CD4-positive, alpha-beta T cell treated with Interleukin-15 for 1 hour (primary cell): ENCODE data around the gene ATP1A1.

ENCODE experiments used
- DNase-seq: peaks from one replicate; pipeline ENCODE4 v3.0.0-alpha.2; 2020

The ATP1A1 gene

DNA sequence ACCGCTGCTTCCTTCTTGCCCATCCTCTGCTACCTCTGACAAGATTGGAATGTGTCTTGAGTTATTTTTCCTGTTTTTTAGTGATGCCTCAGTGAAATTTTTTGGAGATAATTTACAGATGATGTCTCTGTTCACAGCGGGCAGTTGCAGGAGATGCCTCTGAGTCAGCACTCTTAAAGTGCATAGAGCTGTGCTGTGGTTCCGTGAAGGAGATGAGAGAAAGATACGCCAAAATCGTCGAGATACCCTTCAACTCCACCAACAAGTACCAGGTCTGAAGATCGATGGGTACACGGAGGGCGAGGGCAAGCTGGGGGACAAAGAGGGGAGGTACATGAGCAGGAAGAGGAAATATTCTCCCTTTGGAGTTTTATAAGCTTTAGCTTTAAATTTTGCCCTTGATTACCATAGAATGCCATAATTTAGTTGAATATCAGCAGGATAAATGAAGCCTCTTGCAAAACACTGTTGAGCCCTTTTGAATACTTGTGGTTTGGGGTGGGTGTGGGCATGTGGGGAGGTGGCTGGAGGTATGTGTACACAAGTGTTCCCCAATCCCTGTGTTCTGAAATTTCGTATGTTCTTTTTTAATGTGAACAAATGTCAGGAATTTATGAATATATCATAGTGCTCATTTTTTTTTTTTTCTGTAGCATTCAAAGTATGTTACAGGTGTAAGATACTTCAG is 19.8 kb downstream of the ATP1A1 start:
- no peak for DNase-seq

DNA sequence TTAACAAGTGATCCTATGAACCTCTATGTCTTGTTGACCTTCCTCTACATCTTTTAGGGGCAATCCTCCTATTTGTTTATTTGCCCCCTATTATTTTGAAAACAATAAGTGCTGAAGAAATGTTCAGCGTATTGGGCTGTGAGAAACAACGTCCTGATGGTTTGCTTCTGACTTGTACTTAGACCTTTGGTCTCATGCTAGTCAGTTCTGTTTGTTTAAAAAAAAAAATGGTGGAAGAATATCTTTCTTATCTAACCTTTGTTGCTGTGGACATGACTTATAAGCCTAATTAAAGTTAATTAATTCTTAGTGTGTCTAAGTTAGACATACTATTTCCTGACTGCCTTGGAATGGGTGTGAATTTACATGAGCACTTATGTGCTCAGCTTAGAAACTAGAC is 20.7 kb downstream of the ATP1A1 start:
- DNase-seq = no peak

DNA sequence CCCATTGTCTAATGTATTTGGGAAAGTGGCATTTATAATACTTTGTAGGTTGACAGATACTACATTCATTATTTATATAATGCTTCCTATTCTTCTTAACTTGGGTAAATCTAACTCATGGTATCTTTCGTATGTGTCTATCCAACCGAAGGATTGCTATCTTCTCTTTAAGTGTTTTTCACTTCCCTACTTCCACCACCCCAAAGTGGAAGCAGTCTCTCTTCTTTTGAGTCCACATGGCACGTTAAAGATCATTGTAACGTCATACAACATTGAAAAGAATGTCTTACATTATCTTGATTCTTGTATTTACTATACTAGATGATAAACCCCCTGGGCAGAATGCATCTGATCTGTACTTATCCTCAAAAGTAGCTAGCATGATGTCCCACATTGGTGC is 21.2 kb downstream of the ATP1A1 start:
- no peak for DNase-seq

DNA sequence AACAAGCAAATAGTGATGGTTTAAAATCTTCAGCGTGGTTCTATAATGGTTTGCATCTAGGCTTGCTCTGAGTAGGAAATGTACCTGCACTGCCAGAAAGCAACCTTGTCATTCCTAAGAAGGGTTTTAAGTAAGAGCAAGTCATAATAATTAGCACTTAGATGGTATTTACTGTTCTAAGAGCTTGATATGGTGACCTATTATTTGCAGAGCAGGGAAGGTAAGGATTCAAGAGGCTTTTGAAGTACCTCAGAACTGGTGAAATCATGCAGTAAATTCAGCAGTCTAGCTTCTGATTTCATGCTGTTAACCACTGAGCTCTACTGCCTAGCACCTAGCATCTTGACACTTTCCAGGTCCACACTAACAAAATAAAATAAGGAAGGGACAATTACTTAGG is 23.7 kb downstream of the ATP1A1 start:
- no peak for DNase-seq

DNA sequence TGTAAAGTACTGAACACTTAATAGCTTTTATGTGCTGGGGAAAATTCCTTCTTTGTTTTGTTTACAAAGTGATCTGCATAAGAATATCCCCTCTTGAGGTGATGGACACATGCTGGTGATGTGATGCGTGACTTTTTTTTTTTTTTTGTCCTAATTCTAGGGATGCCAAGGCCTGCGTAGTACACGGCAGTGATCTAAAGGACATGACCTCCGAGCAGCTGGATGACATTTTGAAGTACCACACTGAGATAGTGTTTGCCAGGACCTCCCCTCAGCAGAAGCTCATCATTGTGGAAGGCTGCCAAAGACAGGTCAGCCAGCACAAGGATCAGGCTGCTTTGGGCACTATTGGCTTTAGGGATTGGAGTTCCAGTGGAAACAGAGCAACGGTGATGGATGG is 24.7 kb downstream of the ATP1A1 start:
- DNase-seq = no peak

DNA sequence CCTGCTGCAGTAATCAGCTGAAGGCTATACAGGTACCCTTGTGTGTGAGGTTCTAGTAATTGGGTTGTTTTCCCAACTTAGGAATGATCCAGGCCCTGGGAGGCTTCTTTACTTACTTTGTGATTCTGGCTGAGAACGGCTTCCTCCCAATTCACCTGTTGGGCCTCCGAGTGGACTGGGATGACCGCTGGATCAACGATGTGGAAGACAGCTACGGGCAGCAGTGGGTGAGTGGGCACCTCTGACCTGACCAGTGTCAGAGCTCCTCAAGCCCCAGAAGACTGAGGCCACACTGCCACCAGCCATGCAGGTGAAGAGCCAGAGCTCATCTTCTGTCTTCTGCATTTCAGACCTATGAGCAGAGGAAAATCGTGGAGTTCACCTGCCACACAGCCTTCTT is 27.7 kb downstream of the ATP1A1 start:
- no peak for DNase-seq

DNA sequence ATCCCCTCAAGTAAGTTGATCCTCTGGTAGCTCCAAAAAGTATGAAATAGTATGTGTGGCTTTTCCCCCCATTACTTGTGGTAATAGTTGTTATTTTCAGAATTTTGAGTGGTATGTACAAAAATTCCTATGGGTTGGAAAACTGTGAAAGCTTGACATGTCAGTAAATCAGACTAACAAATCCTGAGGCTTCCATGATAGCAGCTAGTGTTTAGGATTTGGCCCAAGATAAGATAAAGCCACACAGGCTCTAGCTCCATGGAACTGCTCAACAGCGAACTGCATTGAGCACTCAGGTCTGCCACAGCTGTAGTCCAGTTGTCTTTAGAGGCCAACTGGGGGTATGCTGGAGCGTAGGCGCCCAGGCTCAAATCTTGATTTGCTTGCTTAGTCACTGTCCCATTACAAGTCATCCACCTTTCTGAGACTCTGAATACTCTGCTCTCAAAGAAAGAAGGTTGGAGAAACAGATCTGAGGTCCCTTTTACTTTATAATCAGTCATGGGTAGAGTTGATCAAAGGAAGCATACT is 28.7 kb downstream of the ATP1A1 start:
- no peak for DNase-seq

DNA sequence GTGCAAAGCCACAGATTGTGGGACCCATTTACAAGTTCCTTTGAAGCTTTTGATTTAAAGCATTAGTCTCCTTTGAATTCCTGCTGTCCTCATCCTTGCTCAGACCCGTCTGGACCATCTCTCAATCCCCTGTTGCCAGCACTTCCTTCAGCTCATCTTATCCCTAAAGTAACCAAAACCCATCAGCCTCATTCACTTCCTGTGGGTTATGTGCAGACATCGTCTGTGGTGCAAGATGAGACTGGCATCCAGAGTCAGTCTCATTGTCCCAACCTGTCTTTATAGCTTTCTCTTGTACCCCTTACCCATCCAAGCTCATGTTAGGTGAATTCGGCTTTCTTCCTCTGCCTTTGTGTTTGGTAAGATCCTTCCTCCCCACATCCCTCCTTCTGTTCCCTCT is 29.3 kb downstream of the ATP1A1 start:
- no peak for DNase-seq

DNA sequence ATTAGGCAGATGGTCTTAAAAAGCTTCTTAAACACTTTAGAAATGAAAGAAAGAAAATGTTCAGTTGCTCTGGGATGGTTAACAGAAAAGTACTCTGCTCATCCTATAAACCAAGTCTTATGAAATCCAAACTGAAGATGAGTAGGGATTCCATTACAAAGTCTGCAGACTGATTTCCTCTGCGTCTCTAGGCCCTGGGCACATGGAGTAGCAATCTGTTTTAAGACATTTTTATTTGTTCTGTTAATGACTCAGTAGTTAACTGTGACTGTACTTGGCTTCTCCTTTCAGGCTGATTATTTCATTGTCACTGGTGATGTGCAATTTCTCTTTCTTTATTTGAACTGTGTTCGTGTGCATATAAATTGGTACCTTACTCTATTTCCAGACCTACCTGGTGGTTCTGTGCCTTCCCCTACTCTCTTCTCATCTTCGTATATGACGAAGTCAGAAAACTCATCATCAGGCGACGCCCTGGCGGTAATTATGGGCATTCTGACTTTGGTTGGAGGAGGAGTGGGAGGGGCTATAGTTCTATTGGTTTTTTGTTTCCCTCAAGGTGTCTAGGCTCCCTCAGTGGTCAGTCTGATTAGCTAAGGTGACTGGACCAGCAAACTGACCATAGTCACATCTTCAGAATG is 30.6 kb downstream of the ATP1A1 start:
- no peak for DNase-seq

DNA sequence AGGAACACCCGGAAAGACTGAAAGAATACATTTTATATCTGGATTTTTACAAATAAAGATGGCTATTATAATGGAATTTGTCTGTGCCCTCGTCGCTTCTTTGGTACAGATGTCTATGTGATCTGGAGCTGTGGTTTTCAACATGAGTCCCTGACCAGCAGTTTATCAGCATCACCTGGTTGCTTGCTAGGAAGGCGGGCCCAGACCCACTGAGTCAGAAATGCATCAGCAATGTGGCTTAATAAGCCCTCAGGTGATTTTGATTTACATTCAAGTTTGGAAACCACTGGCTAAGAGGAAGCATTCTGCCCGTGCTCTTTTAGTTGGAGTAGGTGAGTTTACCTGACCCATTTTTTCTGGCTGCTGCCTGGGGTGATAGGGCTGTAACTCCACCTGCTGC is 31.7 kb downstream of the ATP1A1 start:
- DNase-seq = no peak

DNA sequence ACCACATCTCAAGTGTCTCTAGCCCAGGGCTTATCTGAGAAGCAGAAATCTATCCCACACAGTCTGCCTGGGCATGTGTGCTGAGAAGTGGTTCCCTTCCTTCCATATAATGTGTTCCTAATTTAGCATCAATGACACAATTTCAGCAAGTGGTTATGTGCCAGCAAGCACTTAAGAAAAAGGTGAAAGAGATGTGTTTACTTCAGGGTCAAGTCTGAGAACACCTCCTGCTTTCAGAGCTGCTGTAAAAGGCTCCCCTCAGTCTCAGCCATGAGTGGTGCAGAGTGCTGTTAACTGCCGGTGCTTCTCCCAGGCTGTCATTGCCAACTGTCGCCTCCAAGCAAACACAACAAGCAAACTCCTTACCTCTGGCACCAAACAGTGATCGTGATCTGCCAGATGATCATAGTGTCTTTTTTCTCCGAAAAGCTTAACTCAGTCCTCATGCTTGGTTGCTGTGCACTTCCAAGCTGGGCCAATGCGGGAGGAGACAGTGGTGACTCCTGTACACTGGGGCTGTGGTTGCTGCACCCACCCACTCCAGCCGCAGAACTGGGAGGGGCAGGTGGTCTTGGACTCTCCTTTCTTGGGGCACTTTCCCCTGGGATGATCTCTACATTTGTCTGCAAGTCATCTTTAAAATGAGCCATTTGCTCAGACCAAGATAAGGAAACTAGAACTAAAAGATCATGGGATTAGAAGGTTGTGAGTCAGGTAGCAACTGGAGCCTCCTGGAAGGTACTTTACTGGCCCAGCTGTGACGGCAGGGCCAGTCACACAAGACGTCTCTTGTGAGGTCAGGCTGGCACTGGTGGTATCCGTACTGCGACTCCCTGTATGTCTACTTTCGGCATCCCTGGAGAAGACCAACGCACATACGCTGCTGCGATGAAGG is 32.4 kb downstream of the ATP1A1 start:
- no peak for DNase-seq

DNA sequence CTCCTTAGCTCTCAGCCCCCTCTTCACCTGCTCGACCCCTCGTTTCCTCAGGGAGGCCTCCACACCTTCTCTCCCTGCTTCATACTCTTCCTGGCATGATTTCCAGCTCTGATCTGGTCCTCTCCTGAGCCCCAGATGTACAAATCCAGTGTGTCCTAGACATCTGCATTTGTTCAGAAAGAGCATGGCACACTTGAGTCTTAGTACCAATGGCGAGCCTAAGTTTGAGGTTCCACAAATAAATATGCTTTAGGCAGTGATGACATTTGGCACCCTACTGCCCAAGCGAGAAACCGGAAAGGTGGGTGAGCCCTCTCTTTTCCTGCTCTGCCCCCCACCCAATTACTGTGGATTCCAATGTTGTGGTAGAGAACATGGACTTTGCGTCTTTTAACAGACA is 34.0 kb downstream of the ATP1A1 start:
- no peak for DNase-seq

DNA sequence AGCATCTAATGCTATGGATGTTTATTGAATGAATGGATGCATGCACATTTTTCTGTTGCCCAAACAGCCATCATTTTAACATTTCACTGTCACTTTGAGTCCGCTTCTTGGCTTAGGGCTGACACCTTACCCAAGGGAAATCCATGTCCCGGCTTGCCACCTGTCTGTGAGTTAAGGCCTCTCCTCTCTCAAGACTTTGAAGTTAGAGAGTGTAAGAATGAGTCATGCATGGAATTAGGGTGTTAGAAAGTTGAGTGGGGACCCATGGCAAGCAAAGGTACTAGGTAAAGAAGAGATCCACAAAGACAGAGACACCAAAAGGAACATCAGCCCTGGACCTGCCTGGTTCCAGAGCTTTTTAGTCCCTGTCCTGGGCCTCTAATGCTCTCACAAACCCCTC is 35.1 kb downstream of the ATP1A1 start:
- no peak for DNase-seq

DNA sequence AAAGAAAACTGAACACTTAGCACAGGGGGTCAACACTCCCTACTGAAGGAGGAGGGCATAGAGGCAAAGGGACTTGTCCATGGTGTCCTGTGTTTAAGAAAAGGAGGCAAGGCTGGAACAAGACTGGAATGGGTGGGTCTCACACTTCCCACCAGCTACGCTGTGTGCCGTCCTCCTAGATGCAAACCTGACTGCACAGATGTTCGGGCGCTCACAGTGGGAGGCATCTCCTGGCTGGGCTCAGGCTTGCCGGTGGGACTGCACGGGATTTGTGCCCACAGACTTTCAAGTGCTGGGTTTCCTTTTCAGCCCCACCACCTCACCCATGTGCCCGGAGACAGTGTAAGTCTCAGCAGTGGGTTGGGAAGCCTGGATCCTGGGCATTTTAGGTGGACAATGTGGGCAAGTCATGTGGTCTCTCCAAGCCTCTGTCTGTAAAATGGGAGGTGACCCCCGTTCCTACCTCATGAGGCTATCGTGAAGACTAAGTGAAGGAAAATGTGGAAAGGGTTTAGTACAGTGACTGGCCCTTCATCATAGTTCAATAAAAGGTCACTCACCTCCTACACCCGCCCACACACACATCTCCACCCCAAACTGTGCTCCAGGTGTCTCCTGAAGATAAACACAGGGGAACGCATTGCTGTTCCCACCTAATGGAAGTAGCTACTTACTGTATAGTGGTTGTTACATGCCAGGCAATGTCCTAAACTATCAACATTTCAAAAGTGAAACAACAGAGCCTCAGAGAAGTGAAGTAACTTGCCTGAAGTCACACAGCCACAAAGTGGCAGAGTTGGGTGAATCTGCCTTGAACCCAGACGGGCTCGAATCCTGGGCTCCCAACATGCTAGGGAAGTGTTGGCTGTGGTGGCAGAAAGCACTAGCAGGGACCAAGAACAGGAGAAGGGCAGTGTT is 36.0 kb downstream of the ATP1A1 start:
- DNase-seq = no peak

DNA sequence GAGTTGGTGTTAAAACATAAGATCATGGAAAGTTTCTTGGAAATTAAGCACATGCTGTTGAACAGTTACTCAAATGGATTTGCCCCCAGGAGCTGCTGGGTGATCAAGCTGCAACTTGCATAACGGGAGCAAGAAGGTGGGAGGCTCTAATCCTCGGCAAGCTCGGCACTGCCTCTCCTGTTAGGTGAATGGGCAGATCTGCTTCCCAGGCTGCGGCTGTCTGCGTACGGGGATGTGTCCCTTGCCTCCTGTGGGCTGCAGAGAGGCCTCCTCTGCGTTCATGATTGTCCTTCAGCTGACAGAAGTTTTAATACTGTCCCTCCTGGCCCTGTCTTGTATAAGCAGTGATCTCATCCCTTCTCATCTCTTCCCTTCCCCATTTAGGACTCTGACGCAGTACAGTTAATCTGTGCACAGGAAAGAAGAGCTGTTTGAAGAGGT is 36.7 kb downstream of the ATP1A1 start:
- no peak for DNase-seq

DNA sequence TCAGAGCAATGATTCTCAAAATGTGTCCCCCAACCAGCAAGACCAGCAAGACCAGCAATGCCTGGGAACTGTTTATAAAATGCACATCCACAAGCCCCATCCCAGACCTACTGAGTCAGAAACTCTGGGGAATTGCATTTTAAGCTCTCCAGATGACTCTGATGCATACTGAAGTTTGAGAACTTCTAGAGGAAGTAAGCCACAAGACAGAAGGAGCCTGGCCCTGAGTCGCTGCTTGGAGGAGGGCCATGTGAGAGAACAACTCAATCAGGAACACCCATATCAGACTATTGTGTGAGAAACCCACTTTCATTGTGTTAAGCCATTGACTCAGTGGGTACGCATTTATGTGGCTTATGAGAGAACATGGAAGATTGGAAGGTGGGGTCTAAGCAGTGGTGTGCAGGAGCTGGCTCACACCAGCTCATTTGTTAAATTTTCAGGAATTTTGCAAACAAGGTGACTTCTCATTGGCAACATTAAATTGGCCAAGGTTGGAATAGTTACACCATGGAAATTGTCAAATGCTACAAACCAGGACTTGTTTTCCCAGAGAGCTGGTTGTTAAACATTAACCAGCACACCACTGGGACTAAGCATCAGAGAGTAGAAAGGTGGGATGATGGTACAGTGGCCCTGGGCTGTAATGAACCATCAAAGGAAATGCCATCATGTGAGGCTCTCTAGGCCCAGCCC is 38.9 kb downstream of the ATP1A1 start:
- no peak for DNase-seq

DNA sequence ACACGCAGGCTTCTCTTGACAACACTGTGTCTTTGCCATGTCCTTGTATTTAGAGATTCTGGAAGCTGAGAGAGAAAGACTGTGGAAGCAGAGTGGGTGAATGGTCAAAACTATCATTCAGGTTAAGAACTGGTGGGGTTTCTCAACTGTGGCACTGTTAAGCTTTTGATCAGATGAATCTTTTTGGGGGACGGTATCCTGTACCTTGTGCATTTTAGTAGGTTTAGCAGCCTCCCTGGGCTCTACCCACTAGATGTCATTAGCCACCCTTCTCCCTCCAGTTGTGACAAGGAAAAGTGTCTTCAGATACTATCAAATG is 39.4 kb downstream of the ATP1A1 start:
- no peak for DNase-seq

DNA sequence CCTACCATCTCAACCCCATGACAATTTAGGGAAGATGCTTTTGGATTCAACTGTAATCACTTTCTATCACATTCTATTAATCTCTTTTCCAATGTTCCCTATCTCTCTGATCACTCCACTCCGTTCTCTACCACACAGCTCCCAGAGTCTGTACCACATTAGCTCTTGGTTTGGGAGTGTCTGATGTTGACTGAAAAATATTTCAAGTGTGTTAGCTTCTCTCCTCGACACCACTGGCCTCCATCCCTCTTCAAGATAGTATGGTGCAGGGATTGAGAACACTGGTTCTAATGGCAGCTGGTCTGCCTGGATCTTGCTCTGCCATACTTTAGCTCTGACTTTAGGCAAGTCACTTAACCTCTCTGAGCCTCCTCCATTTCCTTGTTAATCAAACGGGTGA is 39.9 kb downstream of the ATP1A1 start:
- DNase-seq = no peak

DNA sequence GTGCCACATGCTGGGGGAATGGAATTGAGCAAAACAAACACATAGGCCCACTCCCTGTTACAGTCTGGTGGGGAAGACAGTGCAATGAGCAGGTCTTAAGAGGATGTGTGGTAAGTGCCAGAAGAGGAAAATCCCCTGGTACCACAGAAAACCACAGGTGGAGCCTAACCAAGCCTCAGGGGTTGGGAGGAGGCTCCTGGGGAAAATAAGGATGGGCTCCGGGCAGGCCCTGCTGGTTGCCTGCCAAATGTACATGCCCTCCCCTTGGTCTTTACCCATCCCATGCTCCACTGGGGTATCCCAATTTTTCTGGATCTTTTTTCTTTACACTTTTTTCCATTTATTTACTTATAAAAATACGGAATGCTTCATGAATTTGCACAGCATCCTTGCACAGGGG is 40.4 kb downstream of the ATP1A1 start:
- DNase-seq = no peak

DNA sequence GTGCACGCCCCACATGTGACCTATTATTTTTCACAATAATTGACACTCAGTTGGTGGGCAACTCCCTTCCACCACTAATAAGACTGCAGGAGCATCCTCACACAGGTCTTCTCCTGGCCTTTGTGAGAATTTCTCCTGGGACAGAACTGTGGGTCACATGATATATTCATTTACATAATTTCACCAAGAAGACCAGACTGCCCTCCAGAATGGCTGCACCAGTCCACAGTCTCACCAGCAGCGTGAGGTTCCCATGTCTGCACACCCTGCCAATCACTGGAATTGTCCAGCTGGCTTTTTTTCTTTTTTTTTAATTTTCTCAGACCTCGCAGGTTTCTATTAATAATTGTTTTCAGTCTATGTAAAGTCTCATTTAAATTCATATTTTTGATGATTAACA is 41.3 kb downstream of the ATP1A1 start:
- DNase-seq = no peak

DNA sequence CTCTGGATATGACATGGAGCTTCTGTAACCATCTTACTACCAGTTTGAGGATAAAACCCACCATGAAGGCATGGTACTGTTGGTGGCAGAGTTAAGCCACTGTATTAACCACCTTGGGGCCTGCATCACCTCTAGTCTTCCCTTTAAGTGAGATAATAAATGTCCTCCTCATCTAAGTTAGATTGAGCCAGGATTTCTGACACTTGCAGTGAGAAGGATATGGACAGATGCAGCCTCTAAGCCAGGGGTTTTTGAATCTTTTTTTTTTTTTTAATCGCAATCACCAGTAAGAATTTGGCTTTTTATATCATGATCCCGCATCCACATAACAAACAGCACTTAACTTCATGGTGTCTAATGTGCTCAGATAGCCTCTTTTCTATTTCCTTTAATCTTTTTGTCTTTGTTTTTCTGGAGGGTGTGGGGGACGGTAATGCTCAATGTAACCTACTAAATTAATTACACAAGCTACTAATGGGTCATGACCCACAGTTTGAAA is 42.2 kb downstream of the ATP1A1 start:
- no peak for DNase-seq
